HL-60 (cell line): ENCODE results near the gene FBLIM1.

Source experiments
- DNase-seq, 2 experiments: peaks; one replicate each; pipeline ENCODE4 v3.0.0-alpha.2; 2010 to 2020; ENCODE audit warnings: low read depth in 1 of 2, low spot score in 1 of 2
- H3K27ac ChIP-seq: fragments of 250-450 bp; sonication (Bioruptor Pico); replicated peaks from 2 replicates; pipeline ENCODE4 v1.5.1; 2020; ENCODE audit warnings: mild to moderate bottlenecking, moderate library complexity
- H3K27me3 ChIP-seq: fragments of 250-450 bp; sonication (Bioruptor Pico); 2 replicates; pipeline ENCODE4 v1.5.1; 2021; ENCODE audit warnings: mild to moderate bottlenecking, moderate library complexity; ENCODE audit not compliant: insufficient read depth, poor library complexity, severe bottlenecking
- H3K4me3 ChIP-seq: replicated peaks from 2 replicates; pipeline ENCODE4 v1.5.1; 2011; ENCODE audit warnings: mild to moderate bottlenecking, control low read depth, low read length; ENCODE audit not compliant: insufficient read depth
- CTCF ChIP-seq: IDR thresholded peaks from one replicate; pipeline ENCODE4 v1.5.1; 2011; ENCODE audit warnings: low read length, control low read depth, inconsistent platforms; ENCODE audit not compliant: insufficient read depth
- GABPA ChIP-seq: IDR thresholded peaks from 2 replicates; pipeline ENCODE4 v1.6.1; 2012; ENCODE audit warnings: low read depth
- POLR2AphosphoS5 ChIP-seq: IDR thresholded peaks from 2 replicates; pipeline ENCODE4 v1.6.1; 2012; ENCODE audit warnings: low read depth
- REST ChIP-seq: IDR thresholded peaks from 2 replicates; pipeline ENCODE4 v1.6.1; 2012; ENCODE audit warnings: low read depth; ENCODE audit not compliant: insufficient replicate concordance
- SPI1 ChIP-seq: IDR thresholded peaks from 2 replicates; pipeline ENCODE4 v1.6.1; 2012; ENCODE audit warnings: low read depth, mild to moderate bottlenecking, borderline replicate concordance

FBLIM1 gene

GRCh38 chr1:15727866-15728534, 30.6 kb upstream of the FBLIM1 start:
- no peak for TF ChIP-seq CTCF
- TF ChIP-seq SPI1 = no peak
- TF ChIP-seq GABPA = no peak
- no peak for TF ChIP-seq REST
- no peak for TF ChIP-seq POLR2AphosphoS5
- no peaks in the 10 kb centered on the region for H3K27me3 ChIP-seq
- H3K4me3 ChIP-seq = no peak overlapping the region
- DNase-seq = no peak
- no peak overlapping the region for H3K27ac ChIP-seq

GRCh38 chr1:15728937-15729657, 29.5 kb upstream of the FBLIM1 start:
- H3K27ac ChIP-seq = no peak overlapping the region
- no peak for TF ChIP-seq CTCF
- no peak for TF ChIP-seq GABPA
- no peak for TF ChIP-seq REST
- TF ChIP-seq POLR2AphosphoS5 = no peak
- no peak for TF ChIP-seq SPI1
- no peak overlapping the region for H3K4me3 ChIP-seq
- DNase-seq = no peak
- no peaks in the 10 kb centered on the region for H3K27me3 ChIP-seq

GRCh38 chr1:15730423-15730822, 28.2 kb upstream of the FBLIM1 start:
- no peaks in the 10 kb centered on the region for H3K27me3 ChIP-seq
- no peak overlapping the region for H3K4me3 ChIP-seq
- TF ChIP-seq SPI1 (no peak), REST (no peak)
- no peak overlapping the region for H3K27ac ChIP-seq
- DNase-seq = no peak
